Erythroblast (primary cell): Measurements from ENCODE around the gene TRPM8.

Experiments used
- DNase-seq, 2 experiments: peaks; one replicate each; lab custom pipeline; 2025; lab: John Stamatoyannopoulos, UW
- GATA1 ChIP-seq: IDR thresholded peaks from 2 replicates; pipeline ENCODE4 v1.6.1; 2011; ENCODE audit warnings: low read depth, mild to moderate bottlenecking, control low read depth, low read length, moderate library complexity
- POLR2A ChIP-seq: IDR thresholded peaks from 2 replicates; pipeline ENCODE4 v1.6.1; 2011; ENCODE audit warnings: mild to moderate bottlenecking, low read length

TRPM8 gene

DNA sequence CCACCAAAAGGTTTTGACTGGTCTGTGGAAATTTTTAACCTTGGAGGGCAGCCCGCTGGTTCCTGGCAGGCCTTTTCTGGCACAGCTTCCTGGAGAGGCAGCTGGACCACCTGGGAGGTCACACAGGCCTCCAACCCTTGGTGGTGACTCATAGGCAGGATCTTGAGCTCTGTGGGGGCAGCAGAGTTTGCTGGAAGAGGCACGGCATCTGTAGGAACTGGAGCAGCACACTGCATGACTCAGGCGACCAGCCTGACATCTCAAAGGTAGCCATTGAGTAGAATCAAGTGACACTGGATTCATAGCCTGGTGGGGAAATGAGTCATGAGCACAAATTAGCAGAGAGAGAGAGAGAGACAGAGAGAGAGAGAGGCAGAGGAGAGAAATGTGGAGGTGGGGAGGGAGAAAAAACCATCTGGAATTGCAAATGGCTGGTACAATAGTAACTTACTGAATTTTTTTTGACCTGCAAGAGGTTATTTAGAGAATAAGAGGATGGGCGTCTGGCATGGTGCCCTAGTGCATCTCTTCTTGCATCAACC lies 57.4 kb downstream of the TRPM8 start:
- TF ChIP-seq POLR2A (no peak), GATA1 (no peak)
- no peak for DNase-seq

DNA sequence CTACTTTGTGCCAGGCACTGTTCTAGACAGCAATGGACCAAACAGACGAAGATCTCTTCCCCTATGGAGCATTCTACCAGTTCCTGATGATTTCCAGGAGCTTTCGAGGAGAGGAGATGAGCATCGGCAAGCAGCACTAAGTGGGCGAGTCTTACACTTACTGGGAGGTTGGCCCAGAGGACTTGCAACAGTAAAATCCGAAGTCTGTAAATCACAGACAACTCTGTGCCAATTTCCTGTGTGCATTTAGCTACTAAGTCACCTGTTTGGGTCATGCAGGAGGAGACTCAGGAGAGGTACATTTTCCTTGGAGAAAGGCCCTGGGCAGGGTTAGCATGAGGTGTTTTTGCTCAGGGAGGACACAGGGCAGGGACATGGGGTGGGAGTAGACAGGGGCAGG lies 58.9 kb downstream of the TRPM8 start:
- no peak for TF ChIP-seq POLR2A
- TF ChIP-seq GATA1: no peak
- DNase-seq: no peak

DNA sequence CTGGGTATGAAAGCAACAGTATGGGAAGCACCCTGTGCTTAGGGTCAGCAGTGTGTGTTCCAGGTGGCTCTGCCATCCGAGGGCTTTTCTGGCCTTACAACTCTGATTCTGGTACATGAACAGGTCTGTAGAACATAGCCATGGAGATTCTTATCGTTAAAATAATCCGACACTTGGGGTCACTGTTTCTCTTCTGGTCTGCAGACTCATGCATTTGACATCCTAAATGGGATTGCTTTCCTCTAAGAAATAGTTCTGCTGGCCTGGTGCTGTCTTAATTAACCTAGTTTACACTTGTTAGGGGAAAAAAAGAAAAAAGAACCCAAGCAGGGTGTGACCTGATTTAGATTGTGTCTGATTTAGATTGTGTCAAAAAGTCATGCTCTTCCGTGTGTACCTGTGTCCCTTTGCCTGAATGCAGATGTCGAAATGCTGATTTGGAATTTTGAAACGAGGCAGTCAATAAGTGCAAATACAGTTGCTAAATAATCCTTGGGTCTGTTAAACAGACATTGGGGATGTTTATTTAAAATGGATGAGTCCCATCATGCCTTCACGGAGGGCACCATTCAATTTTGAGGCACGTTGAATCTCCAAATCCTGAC lies 59.6 kb downstream of the TRPM8 start:
- peak; percentile 4 to 21 for DNase-seq
- TF ChIP-seq GATA1 (no peak), POLR2A (no peak)

DNA sequence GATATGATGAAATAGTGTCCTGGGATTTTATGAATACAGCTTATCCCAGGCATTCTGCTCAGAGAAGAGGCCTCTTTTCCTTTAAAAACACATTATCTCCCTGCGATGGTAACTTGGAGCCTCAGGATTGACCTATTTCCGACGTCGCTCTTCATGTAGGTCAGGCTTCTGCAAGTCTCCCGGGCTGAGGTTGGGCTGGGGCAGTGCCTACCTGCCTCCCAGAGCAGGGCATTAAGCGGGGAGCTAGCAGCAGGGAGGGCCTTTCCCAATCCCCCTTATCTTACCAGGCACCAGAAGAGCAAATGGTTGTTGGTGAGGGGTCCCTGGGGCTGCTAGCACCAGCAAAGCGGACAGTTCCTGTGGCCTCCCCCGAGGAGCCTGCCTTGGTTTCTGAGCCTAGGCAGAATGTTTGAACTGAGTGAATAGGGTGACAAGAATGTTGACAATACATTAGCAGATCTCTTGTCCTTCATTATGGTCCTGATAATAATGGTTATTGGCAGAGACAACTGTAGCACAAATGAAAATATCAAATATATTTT lies 60.2 kb downstream of the TRPM8 start:
- no peak for DNase-seq
- TF ChIP-seq GATA1: no peak
- TF ChIP-seq POLR2A: no peak

DNA sequence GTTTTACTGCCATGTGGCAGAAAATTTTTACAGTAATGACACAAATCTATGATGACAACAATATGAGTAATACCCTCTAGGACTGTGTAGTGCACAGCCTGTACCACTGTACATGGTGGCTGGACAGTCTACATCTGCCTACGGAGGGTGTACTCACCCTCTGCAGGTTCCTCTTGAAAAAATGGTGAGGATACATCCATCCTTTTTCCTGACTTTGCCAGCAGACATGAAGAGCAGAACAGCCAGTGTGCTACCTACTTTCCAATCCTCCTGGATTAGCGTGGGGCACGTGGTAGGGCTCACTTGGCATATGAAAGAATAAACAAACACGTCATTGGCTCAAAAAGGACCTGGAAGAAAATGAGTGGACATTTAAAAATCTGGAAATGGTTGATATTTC lies 62.6 kb downstream of the TRPM8 start:
- DNase-seq: no peak
- TF ChIP-seq GATA1 (no peak), POLR2A (no peak)

DNA sequence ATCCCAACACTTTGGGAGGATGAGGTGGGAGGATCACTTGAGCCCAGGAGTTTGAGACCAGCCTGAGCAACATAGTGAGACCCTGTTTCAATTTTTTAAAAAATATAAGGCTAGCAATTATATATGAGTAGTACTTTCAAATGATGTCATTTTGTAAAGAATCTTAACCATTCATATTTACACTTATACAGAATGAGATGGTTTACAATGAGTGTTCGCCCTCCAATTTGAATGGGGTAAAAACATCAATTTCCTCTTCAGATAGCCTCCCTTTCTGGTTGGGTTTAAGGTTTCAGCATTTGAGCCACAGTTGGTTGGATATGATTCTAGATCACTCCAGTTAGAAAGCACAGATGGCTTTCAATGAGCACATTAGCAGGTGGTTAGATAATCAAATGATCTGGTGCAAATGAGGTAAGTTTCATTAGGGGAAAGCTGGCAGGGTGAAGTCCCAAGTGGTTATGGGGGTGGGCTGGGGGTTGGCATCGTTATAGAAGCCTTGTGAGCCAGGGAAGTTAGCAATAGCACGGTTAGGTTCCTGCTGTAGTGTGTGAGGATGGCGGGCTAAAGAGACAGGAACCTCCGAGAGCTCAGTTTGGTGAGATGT lies 63.9 kb downstream of the TRPM8 start:
- no peak for DNase-seq
- no peak for TF ChIP-seq GATA1
- TF ChIP-seq POLR2A: no peak

DNA sequence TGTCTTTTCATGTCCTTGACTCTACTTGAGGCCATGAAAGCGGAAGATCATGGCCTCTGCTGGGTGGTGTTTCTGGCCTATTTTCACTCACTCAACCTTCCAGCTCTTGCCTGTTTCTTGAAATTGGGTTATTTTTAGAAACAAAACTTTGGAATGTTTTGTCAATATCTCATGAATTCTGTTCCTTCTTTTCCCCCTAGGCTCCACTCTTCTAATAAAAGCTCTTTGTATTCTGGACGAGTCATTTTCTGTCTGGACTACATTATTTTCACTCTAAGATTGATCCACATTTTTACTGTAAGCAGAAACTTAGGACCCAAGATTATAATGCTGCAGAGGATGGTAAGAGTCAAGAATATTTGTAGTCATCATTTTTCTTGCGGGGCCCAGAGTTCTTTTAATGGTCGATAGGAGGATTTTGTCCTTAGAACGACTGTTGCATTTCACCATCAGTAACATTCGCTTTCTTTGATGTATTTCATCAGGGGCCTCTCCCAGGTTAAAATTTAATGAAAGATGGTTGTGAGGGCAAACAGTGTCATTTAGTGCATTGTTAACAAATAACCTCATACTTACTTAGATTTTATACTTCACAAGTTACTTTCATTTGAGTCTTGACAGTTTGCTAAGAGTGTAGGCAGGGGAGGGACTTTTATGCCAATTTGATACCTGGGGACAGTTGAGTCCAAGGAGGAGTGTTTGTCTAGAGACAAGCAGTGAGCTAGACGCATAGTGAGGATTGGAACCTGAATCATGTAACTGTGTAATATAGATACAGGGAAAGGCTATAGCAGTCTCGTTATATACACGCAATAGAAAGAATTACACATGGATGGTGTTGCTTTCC lies 64.6 kb downstream of the TRPM8 start:
- no peak for DNase-seq
- TF ChIP-seq POLR2A: no peak
- no peak for TF ChIP-seq GATA1

DNA sequence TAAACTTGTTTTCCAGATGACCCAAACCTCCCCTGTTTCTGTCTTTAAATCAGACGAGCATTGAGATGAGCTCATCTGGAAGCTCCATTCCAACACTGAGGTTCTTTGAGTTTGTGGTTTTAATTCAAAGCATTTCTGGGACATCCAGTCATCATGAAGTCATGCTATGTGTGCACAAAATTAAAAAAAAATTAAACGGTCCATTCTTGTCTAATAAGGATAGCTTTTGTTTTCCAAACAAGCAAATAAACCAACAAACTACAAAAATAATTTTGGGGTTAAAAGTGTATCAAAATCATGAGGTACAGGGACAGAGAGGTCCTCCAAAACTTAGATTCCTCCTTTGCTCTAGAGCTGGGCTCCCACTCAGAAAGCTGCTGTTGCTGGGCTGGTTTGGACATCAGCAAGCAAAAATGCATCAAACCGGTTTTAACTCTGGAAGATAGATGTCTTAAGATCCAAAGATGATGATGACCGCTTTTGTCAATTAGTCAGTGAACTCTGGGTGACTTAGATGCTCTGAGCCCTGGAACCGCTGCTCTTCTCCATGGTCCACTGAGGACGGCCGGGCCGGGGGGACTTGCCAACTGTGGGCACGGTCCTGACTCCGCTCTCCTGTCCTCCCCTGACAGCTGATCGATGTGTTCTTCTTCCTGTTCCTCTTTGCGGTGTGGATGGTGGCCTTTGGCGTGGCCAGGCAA lies 65.4 kb downstream of the TRPM8 start:
- DNase-seq: no peak
- TF ChIP-seq GATA1 (no peak), POLR2A (no peak)

DNA sequence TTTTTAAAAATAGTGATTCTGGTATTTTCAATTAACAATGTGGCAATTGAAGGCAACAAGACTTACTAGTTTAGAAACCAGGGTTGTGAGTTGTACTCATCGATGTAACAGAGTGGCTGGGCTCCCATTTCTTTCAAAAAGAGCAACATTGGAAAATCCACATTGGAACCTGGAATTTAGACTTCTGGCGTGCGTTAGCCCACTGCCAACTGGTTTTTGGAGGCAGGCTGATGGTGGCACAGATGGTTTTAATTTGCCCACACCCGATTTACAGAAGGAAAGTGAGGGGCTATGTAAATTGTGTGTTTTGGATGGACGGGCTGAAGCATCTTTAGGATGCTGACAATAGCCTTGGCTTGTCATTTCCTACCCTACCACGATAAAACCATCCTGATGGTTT lies 66.3 kb downstream of the TRPM8 start:
- DNase-seq: no peak
- no peak for TF ChIP-seq GATA1
- TF ChIP-seq POLR2A: no peak

DNA sequence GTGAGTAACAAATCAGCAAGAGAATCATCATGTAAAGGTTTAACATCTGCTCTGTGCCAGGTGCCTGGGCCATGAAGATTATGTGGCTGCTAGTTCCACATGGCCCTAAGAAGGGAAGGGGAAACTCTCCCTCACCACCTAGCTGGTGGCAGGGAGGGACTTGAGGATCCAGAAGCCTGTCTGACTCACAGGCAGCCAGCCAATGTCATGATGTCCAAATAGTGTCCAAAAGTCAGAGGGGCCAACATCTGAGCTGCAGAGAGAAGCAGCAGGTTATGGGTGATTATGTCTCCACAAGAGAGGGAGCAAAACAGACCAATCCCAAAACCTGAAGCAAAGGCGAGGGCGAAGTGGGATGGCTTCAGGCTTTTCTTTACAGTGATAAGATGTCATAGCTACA lies 71.4 kb downstream of the TRPM8 start:
- TF ChIP-seq POLR2A (no peak), GATA1 (no peak)
- DNase-seq: no peak

DNA sequence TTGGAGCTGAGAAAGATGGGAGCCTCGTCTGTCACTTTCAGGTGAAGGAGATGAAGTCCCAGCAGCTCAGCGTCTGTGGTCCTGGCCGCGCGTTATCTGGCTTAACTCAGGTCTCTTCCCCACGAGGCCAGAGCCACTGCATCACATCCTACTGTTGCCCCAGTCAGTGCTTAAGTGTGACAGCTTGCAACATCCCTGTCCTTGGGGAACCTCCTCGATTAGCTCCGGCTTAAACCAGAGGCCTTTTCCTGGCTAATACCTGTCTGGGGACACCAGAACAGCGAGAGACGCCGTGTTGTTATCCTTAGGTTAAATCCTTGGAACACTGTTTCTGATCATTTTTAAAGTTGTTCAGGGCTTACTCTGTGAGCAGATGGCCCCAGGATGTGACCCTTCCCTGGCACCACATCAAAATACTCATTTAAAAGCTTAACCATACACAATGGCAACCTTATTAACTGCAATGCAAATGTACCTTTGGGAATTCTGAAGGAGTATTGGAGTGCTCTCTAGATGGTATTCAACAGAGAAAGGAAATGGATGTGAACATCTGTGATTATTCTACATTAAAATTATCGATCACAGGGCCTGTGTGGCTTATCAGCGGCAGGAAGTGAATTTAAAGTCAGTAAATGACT lies 72.2 kb downstream of the TRPM8 start:
- TF ChIP-seq POLR2A (no peak), GATA1 (no peak)
- no peak for DNase-seq

DNA sequence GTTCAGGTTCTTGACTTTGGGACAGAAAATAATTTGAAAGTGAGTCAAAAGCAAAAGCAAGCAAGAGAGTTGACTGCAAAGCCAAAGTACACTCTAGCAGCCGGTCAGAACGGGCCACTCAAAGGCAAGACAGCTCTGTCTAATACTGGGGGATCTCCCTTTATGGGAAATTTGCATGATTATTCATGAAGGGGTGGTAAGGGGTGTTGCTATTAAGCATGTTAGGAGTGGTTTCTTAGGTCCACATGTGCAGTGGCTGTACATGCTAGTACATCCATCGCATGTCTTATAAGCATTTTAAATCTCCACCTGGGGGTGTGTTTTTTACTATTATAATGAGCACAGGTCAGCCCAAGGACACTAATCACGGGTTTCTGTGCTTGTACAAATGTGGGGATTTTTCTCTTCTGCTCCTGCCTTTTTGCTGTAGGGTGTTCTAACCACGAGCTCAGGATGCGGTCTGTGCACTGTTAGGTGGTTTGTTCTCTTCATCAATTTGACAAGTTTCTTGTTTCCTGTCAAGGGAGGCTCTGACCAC lies 73.2 kb downstream of the TRPM8 start:
- TF ChIP-seq POLR2A (no peak), GATA1 (no peak)
- DNase-seq: no peak
